Trophoblast cell (in vitro differentiated cells and primary cell): ENCODE results near the gene LRRN2.

Source experiments
- DNase-seq, 2 donors: peaks; one replicate each; pipeline ENCODE4 v3.0.0-alpha.2; 2016
- H2AFZ ChIP-seq: 2 replicates; pipeline ENCODE4 v1.6.1; 2013; ENCODE audit warnings: low read length, moderate library complexity, mild to moderate bottlenecking; ENCODE audit not compliant: insufficient read depth, poor library complexity
- H2AK5ac ChIP-seq: 2 replicates; pipeline ENCODE4 v1.6.1; 2013; ENCODE audit warnings: mild to moderate bottlenecking, low read length
- H2BK120ac ChIP-seq: 2 replicates; pipeline ENCODE4 v1.6.1; 2013; ENCODE audit warnings: low read length, mild to moderate bottlenecking, moderate library complexity; ENCODE audit not compliant: insufficient read depth, poor library complexity
- H2BK12ac ChIP-seq: 2 replicates; pipeline ENCODE4 v1.6.1; 2013; ENCODE audit warnings: mild to moderate bottlenecking, low read length, moderate library complexity
- H2BK5ac ChIP-seq: 2 replicates; pipeline ENCODE4 v1.6.1; 2013; ENCODE audit warnings: low read length, low read depth, moderate library complexity, mild to moderate bottlenecking; ENCODE audit not compliant: poor library complexity
- H3K14ac ChIP-seq: 2 replicates; pipeline ENCODE4 v1.6.1; 2013; ENCODE audit warnings: mild to moderate bottlenecking, low read length
- H3K18ac ChIP-seq: 2 replicates; pipeline ENCODE4 v1.6.1; 2013; ENCODE audit warnings: mild to moderate bottlenecking, low read length
- H3K23ac ChIP-seq: 2 replicates; pipeline ENCODE4 v1.6.1; 2013; ENCODE audit warnings: low read length
- H3K27ac ChIP-seq: 2 replicates; pipeline ENCODE4 v1.5.1; 2013; ENCODE audit warnings: low read depth, mild to moderate bottlenecking, inconsistent platforms, low read length, moderate library complexity
- H3K27me3 ChIP-seq: 2 replicates; pipeline ENCODE4 v1.6.1; 2013; ENCODE audit warnings: inconsistent platforms, mild to moderate bottlenecking, low read length, moderate library complexity; ENCODE audit not compliant: insufficient read depth
- H3K36me3 ChIP-seq, 2 experiments: 1 replicate in 1 of 2; 2 replicates in 1 of 2; pipeline ENCODE4 v1.6.1; 2013; ENCODE audit warnings: low read length in 2 of 2, mild to moderate bottlenecking in 2 of 2, moderate library complexity in 1 of 2; ENCODE audit not compliant: insufficient read depth in 2 of 2, control insufficient read depth in 1 of 2
- H3K4ac ChIP-seq: 2 replicates; pipeline ENCODE4 v1.6.1; 2013; ENCODE audit warnings: low read depth, mild to moderate bottlenecking, low read length, moderate library complexity
- H3K4me1 ChIP-seq, 2 experiments: 1 replicate in 1 of 2; 2 replicates in 1 of 2; pipeline ENCODE4 v1.6.1; 2013; ENCODE audit warnings: low read length in 2 of 2, mild to moderate bottlenecking in 2 of 2, moderate library complexity in 1 of 2; ENCODE audit not compliant: insufficient read depth in 2 of 2, control insufficient read depth in 1 of 2
- H3K4me2 ChIP-seq: 2 replicates; pipeline ENCODE4 v1.6.1; 2013; ENCODE audit warnings: inconsistent platforms, mild to moderate bottlenecking, low read length, moderate library complexity
- H3K4me3 ChIP-seq: 2 replicates; pipeline ENCODE4 v1.5.1; 2013; ENCODE audit warnings: mild to moderate bottlenecking, low read depth, low read length, inconsistent platforms
- H3K79me1 ChIP-seq: one replicate; pipeline ENCODE4 v1.6.1; 2013; ENCODE audit warnings: low read length
- H3K79me2 ChIP-seq: 2 replicates; pipeline ENCODE4 v1.6.1; 2013; ENCODE audit warnings: low read length, mild to moderate bottlenecking; ENCODE audit not compliant: control insufficient read depth, insufficient read depth, poor library complexity
- H3K9ac ChIP-seq: 2 replicates; pipeline ENCODE4 v1.6.1; 2013; ENCODE audit warnings: mild to moderate bottlenecking, low read length
- H3K9me3 ChIP-seq: 2 replicates; pipeline ENCODE4 v1.6.1; 2013; ENCODE audit warnings: low read depth, mild to moderate bottlenecking, control low read depth, inconsistent platforms, low read length; ENCODE audit not compliant: insufficient read depth
- H4K12ac ChIP-seq: 2 replicates; pipeline ENCODE4 v1.6.1; 2013; ENCODE audit warnings: low read depth, mild to moderate bottlenecking, low read length, moderate library complexity
- H4K8ac ChIP-seq: 2 replicates; pipeline ENCODE4 v1.6.1; 2013; ENCODE audit warnings: low read depth, mild to moderate bottlenecking, low read length, moderate library complexity
- H4K91ac ChIP-seq: one replicate; pipeline ENCODE4 v1.6.1; 2013; ENCODE audit warnings: low read depth, mild to moderate bottlenecking, low read length, moderate library complexity
- WGBS: extraction: QIAGEN DNeasy Blood & Tissue Kit; methylation state at CpG from one replicate; pipeline ENCODE4 v1.1.7; 2013; ENCODE audit warnings: missing lambda C conversion rate; ENCODE audit not compliant: insufficient read length, insufficient coverage; ENCODE audit errors: extremely low coverage; 5-methylcytosine and 5-hydroxymethylcytosine counted together

The LRRN2 gene

DNA sequence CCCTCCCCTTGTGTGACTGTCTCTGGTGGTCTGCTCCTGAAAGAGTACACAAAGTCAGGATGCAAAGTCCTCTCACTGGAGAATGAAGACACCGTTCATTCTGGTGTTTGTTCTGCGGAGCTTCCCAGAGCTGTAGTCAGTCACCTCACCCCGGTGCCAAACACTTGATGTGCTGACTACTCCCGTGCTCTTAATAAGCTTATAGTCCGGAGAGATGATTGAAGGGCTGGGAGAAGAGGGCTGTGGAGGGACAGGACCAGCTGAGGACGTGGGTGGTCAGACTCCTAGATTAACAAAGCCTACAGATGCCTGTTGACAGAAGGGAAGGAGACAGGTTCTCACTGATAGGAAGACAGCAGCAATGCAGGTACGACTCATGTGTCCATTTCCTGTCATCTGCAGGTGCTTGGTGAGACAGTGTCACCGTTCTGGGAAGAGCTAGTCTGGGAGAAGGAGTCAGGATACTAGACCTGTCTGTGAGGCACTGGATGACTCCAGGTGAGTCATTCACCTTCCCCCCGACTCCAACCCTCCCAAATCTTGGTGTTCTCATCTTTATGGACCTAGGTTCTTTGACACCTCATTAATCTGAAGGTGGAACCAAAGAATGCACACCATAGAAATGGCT lies 40.4 kb upstream of the LRRN2 start:
- H3K4me3 ChIP-seq, result no peak overlapping the region
- H3K9ac ChIP-seq, result no peak overlapping the region
- H2AFZ ChIP-seq, result no peak overlapping the region
- no peak overlapping the region for H2AK5ac ChIP-seq
- H4K12ac ChIP-seq, result no peak overlapping the region
- H2BK12ac ChIP-seq, result no peak overlapping the region
- no peak overlapping the region for H2BK5ac ChIP-seq
- no peak overlapping the region for H3K14ac ChIP-seq
- no peaks in the 10 kb centered on the region for H3K79me1 ChIP-seq
- H3K9me3 ChIP-seq, result peaks cover 2% of the 10 kb centered on the region
- no peak overlapping the region for H3K27ac ChIP-seq
- no peak overlapping the region for H3K23ac ChIP-seq
- H3K79me2 ChIP-seq, result no peaks in the 10 kb centered on the region
- no peaks in the 10 kb centered on the region for H3K36me3 ChIP-seq
- no peak overlapping the region for H4K8ac ChIP-seq
- H3K27me3 ChIP-seq, result no peaks in the 10 kb centered on the region
- no CpG with 5 or more reads among the region's 9 CpGs for WGBS
- H3K4me1 ChIP-seq, result no peaks in the 10 kb centered on the region
- DNase-seq, result no peak
- H3K4ac ChIP-seq, result no peak overlapping the region
- H3K4me2 ChIP-seq, result no peak overlapping the region
- H3K18ac ChIP-seq, result no peak overlapping the region
- H4K91ac ChIP-seq, result no peak overlapping the region
- no peak overlapping the region for H2BK120ac ChIP-seq

DNA sequence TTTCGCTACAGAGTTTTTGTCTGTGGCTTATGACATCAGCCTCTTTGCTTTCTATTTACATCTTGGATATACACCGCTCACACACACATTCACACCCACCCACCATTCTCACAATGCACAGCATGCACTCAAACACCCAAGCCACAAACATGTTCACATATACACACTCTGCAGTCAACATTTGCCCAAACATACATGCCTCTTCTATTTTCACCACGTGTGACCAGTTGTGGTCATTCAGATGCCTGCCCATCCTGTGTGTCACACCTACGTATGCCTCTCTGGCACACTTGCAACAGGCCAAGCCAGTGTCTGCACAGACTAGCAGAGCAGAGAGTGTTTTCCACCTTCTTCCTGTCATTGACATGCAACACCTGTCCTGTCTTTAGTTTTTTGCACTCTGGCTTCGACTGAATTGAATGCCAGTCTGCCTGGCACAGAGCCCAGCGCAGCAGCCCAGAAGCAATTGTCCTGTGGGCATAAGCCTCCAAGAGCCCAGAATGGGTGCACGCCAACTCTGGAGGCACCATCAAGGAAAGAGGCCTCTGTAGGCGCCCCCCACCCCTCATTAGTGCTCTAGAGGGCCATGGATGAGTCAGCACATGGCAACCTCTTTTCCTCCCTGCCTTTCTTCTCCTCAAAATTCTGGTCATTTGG lies 37.7 kb upstream of the LRRN2 start:
- Histone ChIP-seq H2AK5ac (no peak overlapping the region), H3K18ac (no peak overlapping the region), H3K9ac (no peak overlapping the region), H2AFZ (no peak overlapping the region), H3K4me3 (no peak overlapping the region), H3K79me1 (no peaks in the 10 kb centered on the region), H3K27me3 (no peaks in the 10 kb centered on the region), H3K4ac (no peak overlapping the region), H3K79me2 (no peaks in the 10 kb centered on the region), H3K27ac (no peak overlapping the region), H4K8ac (no peak overlapping the region), H2BK5ac (no peak overlapping the region), H3K4me2 (no peak overlapping the region), H4K91ac (no peak overlapping the region), H3K36me3 (no peaks in the 10 kb centered on the region), H2BK12ac (no peak overlapping the region), H3K23ac (no peak overlapping the region), H3K4me1 (no peaks in the 10 kb centered on the region), H4K12ac (no peak overlapping the region), H2BK120ac (no peak overlapping the region), H3K14ac (no peak overlapping the region), H3K9me3 (no peaks in the 10 kb centered on the region)
- DNase-seq, result no peak
- WGBS, result no CpG with 5 or more reads among the region's 8 CpGs

DNA sequence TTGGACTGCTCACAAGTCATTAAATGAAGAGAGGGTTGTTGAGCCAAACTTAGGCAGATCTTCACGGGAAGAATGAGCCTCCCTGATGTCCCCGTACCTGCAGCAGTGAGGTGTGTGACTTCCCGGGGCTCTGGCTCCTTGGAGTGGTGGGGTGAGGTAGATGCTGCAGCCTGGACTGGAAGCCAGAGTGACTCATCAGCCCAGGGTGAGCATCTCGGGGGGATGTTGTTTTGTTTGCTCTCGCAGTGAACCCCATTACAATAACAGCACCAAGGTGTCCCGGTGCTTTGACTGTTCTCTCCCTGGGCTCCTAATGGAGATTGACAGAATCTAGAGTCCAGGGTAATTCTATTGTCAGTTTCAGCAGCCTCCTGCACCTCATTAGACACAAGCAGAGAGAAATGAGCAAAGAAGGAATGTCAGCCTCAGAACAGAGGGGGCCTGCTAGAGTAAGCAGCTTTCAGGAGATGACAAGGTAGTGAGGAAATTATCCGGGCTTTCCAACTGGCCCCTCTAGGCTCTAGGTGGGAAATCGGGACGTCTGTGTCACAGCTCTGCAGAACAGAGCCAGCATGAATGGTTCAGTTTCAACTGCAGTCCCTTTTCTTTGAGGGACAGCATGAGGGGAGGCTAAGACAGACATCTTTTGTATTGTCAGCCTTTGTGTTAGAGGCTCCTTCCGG lies 36.0 kb upstream of the LRRN2 start:
- Histone ChIP-seq H3K36me3 (no peaks in the 10 kb centered on the region), H4K91ac (no peak overlapping the region), H3K4me3 (no peak overlapping the region), H3K14ac (no peak overlapping the region), H3K27ac (no peak overlapping the region), H3K18ac (no peak overlapping the region), H3K27me3 (no peaks in the 10 kb centered on the region), H3K4me2 (no peak overlapping the region), H3K4ac (no peak overlapping the region), H2BK5ac (no peak overlapping the region), H3K4me1 (no peaks in the 10 kb centered on the region), H3K79me1 (no peaks in the 10 kb centered on the region), H3K9ac (no peak overlapping the region), H2AK5ac (no peak overlapping the region), H2AFZ (no peak overlapping the region), H2BK120ac (no peak overlapping the region), H4K12ac (no peak overlapping the region), H3K79me2 (no peaks in the 10 kb centered on the region), H3K23ac (no peak overlapping the region), H4K8ac (no peak overlapping the region), H2BK12ac (no peak overlapping the region), H3K9me3 (no peaks in the 10 kb centered on the region)
- WGBS, result no CpG with 5 or more reads among the region's 10 CpGs
- no peak for DNase-seq

DNA sequence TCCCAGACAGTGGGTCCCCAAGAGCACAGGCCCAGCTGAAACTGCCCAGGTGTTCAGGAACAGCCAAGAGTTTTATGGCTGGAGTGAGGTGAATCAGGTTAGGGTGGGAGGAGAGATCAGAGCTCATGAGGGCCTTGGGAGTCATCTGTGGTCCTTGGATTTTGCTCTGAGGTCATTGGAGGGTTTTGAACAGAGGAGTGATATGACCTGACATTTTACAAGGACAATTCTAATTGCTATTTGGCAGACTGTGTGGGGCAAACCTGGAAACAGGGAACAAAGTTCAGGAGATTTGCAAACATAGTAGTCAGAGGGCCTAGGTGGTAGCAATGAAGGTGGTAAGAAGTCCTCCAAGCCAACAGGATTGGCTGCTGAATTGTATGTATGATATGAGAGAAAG lies 31.1 kb upstream of the LRRN2 start:
- no peak overlapping the region for H3K23ac ChIP-seq
- H3K18ac ChIP-seq, result no peak overlapping the region
- H3K79me1 ChIP-seq, result no peaks in the 10 kb centered on the region
- H3K9ac ChIP-seq, result no peak overlapping the region
- no peak overlapping the region for H3K4me2 ChIP-seq
- H3K27ac ChIP-seq, result no peak overlapping the region
- H2BK12ac ChIP-seq, result no peak overlapping the region
- H4K91ac ChIP-seq, result no peak overlapping the region
- H3K27me3 ChIP-seq, result peaks cover 10% of the 10 kb centered on the region
- no peak for DNase-seq
- H2AFZ ChIP-seq, result no peak overlapping the region
- no peak overlapping the region for H3K4ac ChIP-seq
- H2BK5ac ChIP-seq, result no peak overlapping the region
- H4K12ac ChIP-seq, result no peak overlapping the region
- H3K9me3 ChIP-seq, result peaks cover 6% of the 10 kb centered on the region
- H2AK5ac ChIP-seq, result no peak overlapping the region
- no peak overlapping the region for H4K8ac ChIP-seq
- no peak overlapping the region for H3K14ac ChIP-seq
- no peak overlapping the region for H2BK120ac ChIP-seq
- no peaks in the 10 kb centered on the region for H3K79me2 ChIP-seq
- H3K36me3 ChIP-seq, result no peaks in the 10 kb centered on the region
- no peaks in the 10 kb centered on the region for H3K4me1 ChIP-seq
- no peak overlapping the region for H3K4me3 ChIP-seq
